ENCODE results near the gene RGP1. TPM values are rescaled to one million over a fixed set of nuclear protein-coding genes. Genes with fewer than 3 reads are reported as not detected.

Gene RGP1
- polyA plus RNA-seq, 3 donors, result 28.7 to 31.8 (median 31.1) TPM

GRCh38 chr9:35798658-35799374 is 49.7 kb downstream of the RGP1 start:
- no peak for DNase-seq

GRCh38 chr9:35800530-35800929 is 51.4 kb downstream of the RGP1 start:
- no peak for DNase-seq

GRCh38 chr9:35801328-35802128 is 52.4 kb downstream of the RGP1 start:
- DNase-seq, result no peak

GRCh38 chr9:35806101-35806500 is 57.0 kb downstream of the RGP1 start:
- DNase-seq, result no peak

Other genes starting within 250 kb of the RGP1 start
- 10 to 100 TPM; 44.2 to 46.7 (median 46.4) TPM for gene TESK1, start 144.0 kb upstream of the RGP1 start, polyA plus RNA-seq (ENCODE audit: insufficient read length in 3 of 3)
- 1 to 10 TPM; 2.8 to 4.5 (median 4.1) TPM for gene CD72, start 130.9 kb upstream of the RGP1 start, polyA plus RNA-seq (ENCODE audit: insufficient read length in 3 of 3)
- gene SIT1, start 98.4 kb upstream of the RGP1 start, polyA plus RNA-seq (ENCODE audit: insufficient read length in 3 of 3), result under 1 TPM; 0.32 to 0.58 (median 0.33) TPM
- gene RMRP, start 91.3 kb upstream of the RGP1 start, polyA plus RNA-seq (ENCODE audit: insufficient read length in 3 of 3), result not detected
- 10 to 100 TPM; 16.9 to 21.1 (median 18.5) TPM for gene CCDC107, start 91.0 kb upstream of the RGP1 start, polyA plus RNA-seq (ENCODE audit: insufficient read length in 3 of 3)
- gene ARHGEF39, start 84.1 kb upstream of the RGP1 start, polyA plus RNA-seq (ENCODE audit: insufficient read length in 3 of 3), result 10 to 100 TPM in 2 of 3 donors, 1 to 10 TPM in 1; 8.7 to 14.0 (median 12.9) TPM
- gene CA9, start 75.4 kb upstream of the RGP1 start, polyA plus RNA-seq (ENCODE audit: insufficient read length in 3 of 3), result under 1 TPM; 0.34 to 0.94 (median 0.57) TPM
- gene TPM2, start 59.4 kb upstream of the RGP1 start, polyA plus RNA-seq (ENCODE audit: insufficient read length in 3 of 3), result 100 to 1,000 TPM; 142 to 173 (median 160) TPM
- gene TLN1, start 17.1 kb upstream of the RGP1 start, polyA plus RNA-seq (ENCODE audit: insufficient read length in 3 of 3), result 100 to 1,000 TPM; 164 to 188 (median 181) TPM
- 10 to 100 TPM; 40.1 to 42.5 (median 40.9) TPM for gene CREB3, start 16.6 kb upstream of the RGP1 start, polyA plus RNA-seq (ENCODE audit: insufficient read length in 3 of 3)
- gene GBA2, start 59 bp upstream of the RGP1 start, polyA plus RNA-seq (ENCODE audit: insufficient read length in 3 of 3), result 100 to 1,000 TPM in 2 of 3 donors, 10 to 100 TPM in 1; 94.4 to 139 (median 127) TPM
- 1 to 10 TPM in 1 of 3 donors, under 1 TPM in 1, not detected in 1; 0.70 to 1.3 TPM for gene MSMP, start 5.0 kb downstream of the RGP1 start, polyA plus RNA-seq (ENCODE audit: insufficient read length in 3 of 3)
- gene NPR2, start 42.3 kb downstream of the RGP1 start, polyA plus RNA-seq (ENCODE audit: insufficient read length in 3 of 3), result 10 to 100 TPM; 24.5 to 29.4 (median 28.2) TPM
- 1 to 10 TPM; 5.5 to 8.6 (median 6.0) TPM for gene SPAG8, start 63.0 kb downstream of the RGP1 start, polyA plus RNA-seq (ENCODE audit: insufficient read length in 3 of 3)
- gene HINT2, start 65.8 kb downstream of the RGP1 start, polyA plus RNA-seq (ENCODE audit: insufficient read length in 3 of 3), result 10 to 100 TPM; 51.8 to 60.2 (median 59.5) TPM
- gene FAM221B, start 79.4 kb downstream of the RGP1 start, polyA plus RNA-seq (ENCODE audit: insufficient read length in 3 of 3), result under 1 TPM; 0.09 to 0.41 (median 0.12) TPM
- gene TMEM8B, start 79.9 kb downstream of the RGP1 start, polyA plus RNA-seq (ENCODE audit: insufficient read length in 3 of 3), result 10 to 100 TPM; 30.2 to 36.2 (median 31.1) TPM
- gene OR13J1, start 121.1 kb downstream of the RGP1 start, polyA plus RNA-seq (ENCODE audit: insufficient read length in 3 of 3), result under 1 TPM in 2 of 3 donors, not detected in 1; 0.06 to 0.22 TPM
- gene HRCT1, start 156.9 kb downstream of the RGP1 start, polyA plus RNA-seq (ENCODE audit: insufficient read length in 3 of 3), result under 1 TPM in 1 of 3 donors, not detected in 2; 0.64 TPM
- 1 to 10 TPM; 1.3 to 1.9 (median 1.8) TPM for gene SPAAR, start 160.2 kb downstream of the RGP1 start, polyA plus RNA-seq (ENCODE audit: insufficient read length in 3 of 3)
- not detected for gene OR2S2, start 208.9 kb downstream of the RGP1 start, polyA plus RNA-seq (ENCODE audit: insufficient read length in 3 of 3)